HepG2 (cell line): ENCODE data around the gene SLC25A25. TPM values are rescaled to one million over a fixed set of nuclear protein-coding genes. Genes with fewer than 3 reads are reported as not detected.

Experiments
- DMAP1 ChIP-seq: IDR thresholded peaks from 2 replicates; pipeline ENCODE4 v1.6.1; 2016
- HIC2 ChIP-seq: sonication (generic); formaldehyde crosslinking; IDR thresholded peaks from 2 replicates; pipeline ENCODE4 v1.9.0; 2022; ENCODE audit warnings: low read depth, missing genetic modification reagents
- PAF1 ChIP-seq: IDR thresholded peaks from 2 replicates; pipeline ENCODE4 v1.6.1; 2016; ENCODE audit warnings: missing genetic modification reagents, missing compliant biosample characterization
- PHF21A ChIP-seq: sonication (generic); formaldehyde crosslinking; IDR thresholded peaks from 2 replicates; pipeline ENCODE4 v1.5.0; 2020; ENCODE audit warnings: mild to moderate bottlenecking, missing genetic modification reagents
- RFX5 ChIP-seq: IDR thresholded peaks from 2 replicates; pipeline ENCODE4 v1.6.1; 2011; ENCODE audit warnings: low read depth, low read length, improper control_type of control experiment
- RNF219 ChIP-seq: sonication (generic); formaldehyde crosslinking; IDR thresholded peaks from 2 replicates; pipeline ENCODE4 v1.5.0; 2020; ENCODE audit warnings: mild to moderate bottlenecking, missing genetic modification reagents
- SOX6 ChIP-seq, 2 experiments: fragments of 450-650 bp in 1 of 2; sonication (generic) in 1 of 2; formaldehyde crosslinking in 1 of 2; IDR thresholded peaks; 2 replicates each; pipeline versions ENCODE4 v1.4.0 to v1.6.1; 2017 to 2020; ENCODE audit warnings: antibody characterized with exemption in 1 of 2, mild to moderate bottlenecking in 1 of 2, missing genetic modification reagents in 1 of 2
- TBX2 ChIP-seq: sonication (generic); formaldehyde crosslinking; IDR thresholded peaks from 2 replicates; pipeline ENCODE4 v1.5.0; 2020; ENCODE audit warnings: missing genetic modification reagents, mild to moderate bottlenecking, borderline replicate concordance
- TRIM22 ChIP-seq: fragments of 450-650 bp; IDR thresholded peaks from 2 replicates; pipeline ENCODE4 v1.6.1; 2017
- ZBTB46 ChIP-seq: sonication (generic); formaldehyde crosslinking; IDR thresholded peaks from 2 replicates; pipeline ENCODE4 v1.4.0; 2020; ENCODE audit warnings: mild to moderate bottlenecking, missing genetic modification reagents, borderline replicate concordance
- ZNF207 ChIP-seq: fragments of 450-650 bp; IDR thresholded peaks from 2 replicates; pipeline ENCODE4 v1.6.1; 2016; ENCODE audit warnings: antibody characterized with exemption, borderline replicate concordance
- ZNF280B ChIP-seq: sonication (generic); formaldehyde crosslinking; IDR thresholded peaks from 2 replicates; pipeline ENCODE4 v1.5.0; 2020; ENCODE audit warnings: missing genetic modification reagents, mild to moderate bottlenecking, borderline replicate concordance
- ZNF597 ChIP-seq: sonication (generic); formaldehyde crosslinking; IDR thresholded peaks from 2 replicates; pipeline ENCODE4 v1.5.0; 2020; ENCODE audit warnings: missing genetic modification reagents
- ZNF670 ChIP-seq: sonication (generic); formaldehyde crosslinking; IDR thresholded peaks from 2 replicates; pipeline ENCODE4 v1.8.0; 2022; ENCODE audit warnings: mild to moderate bottlenecking, missing genetic modification reagents, borderline replicate concordance
- ZNF7 ChIP-seq: IDR thresholded peaks from 2 replicates; pipeline ENCODE4 v1.6.1; 2016; ENCODE audit warnings: missing biosample characterization, missing genetic modification reagents
- ZNF788 ChIP-seq: sonication (generic); formaldehyde crosslinking; IDR thresholded peaks from 2 replicates; pipeline ENCODE4 v1.5.0; 2020; ENCODE audit warnings: mild to moderate bottlenecking, missing genetic modification reagents, borderline replicate concordance
- ZNF816 ChIP-seq: sonication (generic); formaldehyde crosslinking; IDR thresholded peaks from 2 replicates; pipeline ENCODE4 v1.8.0; 2022; ENCODE audit warnings: missing genetic modification reagents, mild to moderate bottlenecking, borderline replicate concordance
- ZSCAN9 ChIP-seq: IDR thresholded peaks from 2 replicates; pipeline ENCODE4 v1.6.1; 2016; ENCODE audit warnings: borderline replicate concordance
- polyA plus RNA-seq, 8 experiments: library from polyadenylated mRNA; depleted of rRNA in 3 of 8; stranded (reverse) in 7 of 8; unstranded in 1 of 8; fragments of >200 nt; fragmentation: Illumina TruSeq in 4 of 8; extraction: Trizol in 4 of 8; gene quantifications; 2 replicates each; pipeline versions ENCODE4 v1.2.1 to v1.2.3, GENCODE V29; 2011 to 2016; ENCODE audit warnings: low read depth in 4 of 8, missing spikeins in 1 of 8, mixed read lengths in 1 of 8; ENCODE audit not compliant: insufficient read depth in 1 of 8
- total RNA-seq, 5 experiments: library from RNA; depleted of rRNA; stranded (reverse); fragments of >200 nt; fragmentation: Illumina TruSeq; extraction: Trizol; gene quantifications; 2 replicates each; pipeline ENCODE4 v1.2.3, GENCODE V29; 2016; ENCODE audit warnings: low read depth in 1 of 5

The SLC25A25 gene
- total and polyA plus RNA-seq, 2 of the 13 experiments (the other 11 are each of a cell fraction or from before 2014, with no cell fraction given) = 10.5 to 24.8 TPM

- TF ChIP-seq TRIM22 = no peak
- 0 out of 2 replicates have a peak, but pooled peaks have one; percentile 56 for TF ChIP-seq ZNF670 (CRISPR knock-in tag)
- TF ChIP-seq ZSCAN9 (CRISPR knock-in tag) = 0 out of 2 replicates have a peak, but pooled peaks have one; percentile 38
- no peak for TF ChIP-seq RFX5
- TF ChIP-seq ZNF597 (CRISPR knock-in tag) = no peak
- no peak for TF ChIP-seq ZBTB46 (CRISPR knock-in tag)
- TF ChIP-seq HIC2 = peak; percentile 21; the same call in 1 of the 2 replicates
- TF ChIP-seq TBX2 (CRISPR knock-in tag) = peak; percentile 31; the same call in 1 of the 2 replicates
- TF ChIP-seq RNF219 (CRISPR knock-in tag) = no peak
- peak; percentile 18; the same call in 1 of the 2 replicates for TF ChIP-seq DMAP1 (CRISPR knock-in tag)
- TF ChIP-seq SOX6 (IDR thresholded peaks at IDR 0.05) = no peak
- TF ChIP-seq SOX6 (CRISPR knock-in tag; IDR thresholded peaks at IDR 0.05) = peak; percentile 7
- no peak for TF ChIP-seq ZNF7 (CRISPR knock-in tag)
- 0 out of 2 replicates have a peak, but pooled peaks have one; percentile 43 for TF ChIP-seq ZNF816
- no peak for TF ChIP-seq ZNF280B (CRISPR knock-in tag)
- no peak; the same call in 1 of the 2 replicates for TF ChIP-seq PHF21A (CRISPR knock-in tag)
- TF ChIP-seq PAF1 (CRISPR knock-in tag) = no peak
- TF ChIP-seq ZNF788 (CRISPR knock-in tag) = 0 out of 2 replicates have a peak, but pooled peaks have one; percentile 18
- TF ChIP-seq ZNF207 = no peak
Measured at GRCh38 chr9:128051932-128052709, 15.9 kb upstream of the SLC25A25 start (continued).
